Prostate gland (tissue), 2 donors: ENCODE measurements around the gene PRKCQ. TPM values are rescaled to one million over a fixed set of nuclear protein-coding genes. Genes with fewer than 3 reads are reported as not detected.

Experiments
- DNase-seq: peaks from one replicate; pipeline ENCODE4 v3.0.0-alpha.2; 2019; ENCODE audit warnings: low spot score
- H3K27ac ChIP-seq, 2 donors: fragments of 200-600 bp; sonication (generic); 2 replicates each; pipeline ENCODE4 v1.5.1; 2017 to 2019
- H3K27me3 ChIP-seq: fragments of 200-600 bp; sonication (generic); replicated peaks from 2 replicates; pipeline ENCODE4 v1.5.1; 2019; ENCODE audit not compliant: insufficient read depth
- H3K36me3 ChIP-seq, 2 donors: fragments of 200-600 bp; sonication (generic); 1 replicate in 1 of 2; 2 replicates in 1 of 2; pipeline versions ENCODE4 v1.5.1 to v1.8.1; 2017 to 2019
- H3K4me1 ChIP-seq: fragments of 200-600 bp; sonication (generic); replicated peaks from 2 replicates; pipeline ENCODE4 v1.5.1; 2019
- H3K4me3 ChIP-seq, 2 donors: fragments of 200-600 bp; sonication (generic); 2 replicates each; pipeline ENCODE4 v1.5.1; 2017 to 2019
- H3K9me3 ChIP-seq: fragments of 200-600 bp; sonication (generic); 2 replicates; pipeline ENCODE4 v1.5.1; 2017
- CTCF ChIP-seq, 4 experiments: fragments of 200-600 bp in 2 of 4; fragments of 450-650 bp in 2 of 4; sonication (generic) in 2 of 4; IDR thresholded peaks; 1 replicate in 3 of 4; 2 replicates in 1 of 4; pipeline ENCODE4 v1.5.1; 2016 to 2019; ENCODE audit warnings: antibody characterized with exemption in 4 of 4, mild to moderate bottlenecking in 2 of 4, moderate library complexity in 2 of 4
- POLR2A ChIP-seq: fragments of 450-650 bp; IDR thresholded peaks from one replicate; pipeline ENCODE4 v1.6.1; 2016; ENCODE audit warnings: antibody characterized with exemption, mild to moderate bottlenecking
- POLR2AphosphoS5 ChIP-seq: sonication (generic); formaldehyde crosslinking; IDR thresholded peaks from one replicate; pipeline ENCODE4 v1.6.1; 2017; ENCODE audit warnings: antibody characterized with exemption
- WGBS: methylation state at CpG from one replicate; pipeline ENCODE4 v1.1.5; 2018; 5-methylcytosine and 5-hydroxymethylcytosine counted together
- intact Hi-C: fragments of 100-400 bp; cut with DNase I; formaldehyde crosslinking; loops from one replicate; pipeline ENCODE4 v1.14.2; 2022
- total RNA-seq, 2 donors: library from RNA; depleted of rRNA; stranded (reverse); fragments of >200 nt; gene quantifications; one replicate each; pipeline ENCODE4 v1.1.0, GENCODE V29; 2016

PRKCQ gene
- total RNA-seq, 2 donors from 2014 or later, result 0.87 to 1.4 TPM

- Histone ChIP-seq H3K27me3 (no peaks in the 10 kb centered on the region), H3K4me1 (no peaks in the 10 kb centered on the region), H3K4me3 (no peak overlapping the region), H3K27ac (no peak overlapping the region), H3K9me3 (no peaks in the 10 kb centered on the region), H3K36me3 (no peaks in the 10 kb centered on the region)
- TF ChIP-seq CTCF (IDR thresholded peaks at IDR 0.05), result no peak
- no peak for TF ChIP-seq POLR2AphosphoS5
- no peak for TF ChIP-seq POLR2A
- WGBS, result 87% methylated on average over 8 of the region's 8 CpGs
- no peak for DNase-seq
- intact Hi-C loops, result loop anchor here (5.0 kb wide), 1 partner anchor 316 kb away; the partner anchor contains the start of gene RBM17
Observed at GRCh38 chr10:6402960-6403359, 177.1 kb downstream of the PRKCQ start.

GRCh38 chr10:6402349-6402709 lies 177.7 kb downstream of the PRKCQ start:
- no peak for DNase-seq
- H3K4me1 ChIP-seq, result no peaks in the 10 kb centered on the region
- H3K27me3 ChIP-seq, result no peaks in the 10 kb centered on the region
- H3K27ac ChIP-seq, result no peak overlapping the region
- intact Hi-C loops, result loop anchor here (5.0 kb wide), 1 partner anchor 315 kb away; the partner anchor contains the start of gene RBM17
- TF ChIP-seq POLR2A (no peak), POLR2AphosphoS5 (no peak), CTCF (IDR thresholded peaks at IDR 0.05) (no peak)
- WGBS, result 67% methylated on average over 9 of the region's 9 CpGs
- no peaks in the 10 kb centered on the region for H3K36me3 ChIP-seq
- H3K4me3 ChIP-seq, result no peak overlapping the region
- H3K9me3 ChIP-seq, result no peaks in the 10 kb centered on the region

GRCh38 chr10:6401558-6402348 lies 178.3 kb downstream of the PRKCQ start:
- 11% methylated on average over 18 of the region's 18 CpGs for WGBS
- Histone ChIP-seq H3K4me3 (peak overlapping the region; percentile 5 to 21), H3K27ac (peak overlapping the region; percentile 25 to 40), H3K4me1 (no peaks in the 10 kb centered on the region), H3K9me3 (no peaks in the 10 kb centered on the region), H3K36me3 (no peaks in the 10 kb centered on the region), H3K27me3 (no peaks in the 10 kb centered on the region)
- DNase-seq, result peak; percentile 80
- TF ChIP-seq POLR2A (no peak), POLR2AphosphoS5 (peak; percentile 88), CTCF (IDR thresholded peaks at IDR 0.05) (peak; percentile 21 to 92 (median 82))
- intact Hi-C loops, result loop anchor here (2.0 to 5.0 kb wide), 3 partner anchors 199 to 314 kb away; partner anchors contain the start of genes PFKFB3 and RBM17

GRCh38 chr10:6400821-6401465 lies 179.1 kb downstream of the PRKCQ start:
- 84% methylated on average over 12 of the region's 12 CpGs for WGBS

More at GRCh38 chr10:6400821-6401465, 179.1 kb downstream of the PRKCQ start:
- no peak overlapping the region for H3K4me3 ChIP-seq
- intact Hi-C loops, result loop anchor here (2.0 to 5.0 kb wide), 3 partner anchors 198 to 314 kb away; partner anchors contain the start of genes PFKFB3 and RBM17
- H3K9me3 ChIP-seq, result no peaks in the 10 kb centered on the region
- H3K27me3 ChIP-seq, result no peaks in the 10 kb centered on the region
- H3K4me1 ChIP-seq, result no peaks in the 10 kb centered on the region
- TF ChIP-seq POLR2AphosphoS5 (no peak), CTCF (IDR thresholded peaks at IDR 0.05) (no peak), POLR2A (no peak)
- peak overlapping the region in 1 of 2 donors; percentile 25 for H3K27ac ChIP-seq
- H3K36me3 ChIP-seq, result no peaks in the 10 kb centered on the region
- DNase-seq, result no peak
